Dermis microvascular lymphatic vessel endothelial cell (primary cell): Measurements from ENCODE around the gene ZFHX3. TPM values are rescaled to one million over a fixed set of nuclear protein-coding genes. Genes with fewer than 3 reads are reported as not detected.
A peak's percentile ranks its signal among the peaks of the same experiment; 100 is the strongest.
"Not testable (repeated sequence)": the region's sequence is repeated elsewhere in the genome, so short reads cannot be mapped to it uniquely, and the experiment has no call there.

Experiments used
- DNase-seq, 2 donors: peaks; one replicate each; pipeline versions ENCODE4 v3.0.0 to v3.0.0-alpha.2; 2010; ENCODE audit warnings: low read depth in 2 of 2
- total RNA-seq: library from RNA; depleted of rRNA; stranded (reverse); fragments of >200 nt; gene quantifications from 2 replicates; pipeline ENCODE4 v1.2.1, GENCODE V29; 2014

ZFHX3 gene
- total RNA-seq, 1 donor from 2014 or later, result 4.4 TPM

GRCh38 chr16:73000020-73000906, 47.7 kb downstream of the ZFHX3 start:
- DNase-seq, result no peak

GRCh38 chr16:72999541-73000019, 48.3 kb downstream of the ZFHX3 start:
- no peak for DNase-seq

DNA sequence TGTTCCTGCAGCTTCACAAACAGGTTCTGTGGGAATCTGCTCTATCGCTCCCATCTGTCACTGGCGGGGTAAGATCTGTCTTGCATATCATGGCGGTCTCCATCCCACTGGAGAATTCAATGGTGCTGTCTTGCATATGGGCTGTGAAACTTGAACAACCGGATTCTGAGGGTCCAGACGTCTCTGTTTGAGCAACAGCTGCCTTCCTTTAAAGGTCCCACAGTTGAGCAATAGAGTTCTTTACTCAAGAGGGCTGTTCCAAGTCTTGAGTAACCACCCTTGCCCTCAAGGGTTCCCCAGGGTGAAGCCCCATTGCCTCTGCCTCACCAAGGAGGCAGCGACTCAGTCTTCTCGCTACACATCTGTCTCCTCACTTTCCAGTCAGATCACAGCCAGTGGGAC, 50.8 kb downstream of the ZFHX3 start:
- DNase-seq, result no peak

DNA sequence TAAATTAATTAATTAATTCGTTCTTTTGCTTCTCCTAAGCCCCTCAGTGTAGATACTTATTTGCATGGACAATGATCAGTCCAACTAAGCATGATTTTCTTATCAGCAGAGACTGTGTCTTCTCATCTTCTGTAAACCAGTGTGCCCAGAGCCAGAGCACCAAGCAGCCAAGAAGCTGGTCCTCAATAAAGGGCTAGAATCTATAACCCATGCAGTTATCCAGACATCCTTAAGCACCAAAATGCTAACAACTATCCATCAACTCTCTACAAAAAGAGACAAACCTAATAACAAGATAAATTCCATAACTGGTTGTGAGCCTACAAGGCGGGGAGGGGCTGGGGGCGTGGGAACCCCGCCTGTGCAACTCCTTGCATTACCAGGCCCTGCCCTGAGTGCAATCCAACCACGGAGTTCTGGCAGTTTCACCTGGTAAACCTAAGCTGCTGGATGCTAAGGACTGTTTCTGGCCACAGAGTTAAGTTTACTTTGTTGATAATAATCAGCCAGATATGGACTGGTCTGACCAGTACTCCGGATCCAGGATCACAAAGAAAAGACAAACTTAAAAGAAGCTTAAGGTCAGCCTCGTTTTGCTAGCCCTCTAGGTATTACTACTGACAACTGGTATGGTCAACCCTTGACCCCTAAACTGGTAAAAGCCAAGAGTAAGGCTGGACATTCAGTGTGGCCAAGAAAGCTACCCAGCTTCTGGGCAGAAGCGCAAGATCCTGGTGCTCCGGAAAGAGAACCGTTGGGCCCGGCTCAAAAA, 51.5 kb downstream of the ZFHX3 start:
- DNase-seq, result no peak

DNA sequence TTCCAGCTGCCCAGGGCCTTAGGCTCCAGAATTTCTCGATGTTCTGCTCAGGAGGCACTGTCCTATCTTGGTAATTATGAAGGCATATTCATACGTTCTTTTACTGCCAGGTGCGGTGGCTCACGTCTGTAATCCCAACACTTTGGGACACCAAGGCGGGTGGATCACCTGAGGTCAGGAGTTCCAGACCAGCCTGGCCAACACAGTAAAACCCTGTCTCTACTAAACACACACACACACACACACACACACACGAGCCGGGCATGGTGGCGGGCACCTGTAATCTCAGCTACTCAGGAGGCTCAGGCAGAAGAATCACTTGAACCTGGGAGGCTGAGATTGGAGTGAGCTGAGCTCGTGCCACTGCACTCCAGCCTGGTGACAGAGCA, 52.1 kb downstream of the ZFHX3 start:
- not testable (repeated sequence) for DNase-seq

DNA sequence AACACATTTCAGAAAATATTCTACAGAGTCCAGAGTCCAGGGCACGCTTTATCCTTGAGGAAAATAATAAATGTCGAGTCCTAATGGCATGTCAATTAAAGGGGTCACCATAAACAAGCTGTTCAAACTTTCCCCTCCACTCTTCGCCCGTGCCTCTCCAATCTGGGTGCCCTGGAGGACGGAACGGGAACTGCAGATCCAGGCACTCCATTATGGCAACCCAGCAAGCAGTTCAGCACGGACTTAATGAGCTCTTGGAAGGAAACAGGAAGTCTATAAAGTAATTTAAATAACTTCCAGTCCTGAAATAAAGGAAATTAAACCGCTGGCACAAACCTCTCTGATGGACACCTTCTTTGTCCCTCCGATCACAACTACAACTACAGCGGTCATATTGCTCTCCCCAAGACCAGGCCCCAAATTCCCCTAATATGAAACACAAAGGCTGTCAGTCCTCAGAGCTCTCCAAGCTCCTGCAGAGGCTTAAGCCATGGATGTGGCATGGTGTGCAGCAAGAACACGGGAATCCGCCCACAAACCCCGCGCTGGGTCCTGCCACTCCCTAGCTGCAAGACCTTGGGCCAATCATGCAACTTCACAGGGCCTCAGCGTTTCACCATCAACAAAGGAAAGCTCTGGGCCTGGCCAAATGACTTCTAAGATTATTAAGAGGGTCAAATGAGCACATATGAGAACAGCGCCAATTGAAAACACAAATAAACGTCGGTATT, 52.6 kb downstream of the ZFHX3 start:
- no peak for DNase-seq

GRCh38 chr16:72992142-72992601, 55.8 kb downstream of the ZFHX3 start:
- DNase-seq, result no peak

DNA sequence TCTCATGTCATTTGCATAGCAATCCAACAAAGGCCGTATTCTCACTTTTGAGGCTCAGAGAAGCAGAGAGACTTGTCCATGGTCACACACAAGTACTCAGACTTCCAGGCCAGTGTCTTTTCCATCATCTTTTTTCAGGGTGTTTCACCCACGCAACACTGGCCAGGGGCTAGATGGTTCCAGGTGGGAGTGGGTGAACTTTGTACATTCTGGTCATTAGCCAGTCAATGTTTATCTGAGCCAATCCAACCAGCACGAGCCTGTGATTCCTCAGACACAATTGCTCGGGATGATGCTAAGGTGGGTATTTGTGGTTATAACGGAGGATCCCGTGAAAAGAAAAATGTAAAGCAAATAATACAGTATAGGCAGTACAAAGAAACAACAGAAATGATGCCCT, 56.3 kb downstream of the ZFHX3 start:
- no peak for DNase-seq

GRCh38 chr16:72991211-72991610, 56.7 kb downstream of the ZFHX3 start:
- DNase-seq, result no peak

GRCh38 chr16:72990571-72990970, 57.4 kb downstream of the ZFHX3 start:
- DNase-seq, result no peak

- peak in 1 of 2 donors; percentile 52 for DNase-seq
Measured at GRCh38 chr16:72989579-72990551, 58.1 kb downstream of the ZFHX3 start.

GRCh38 chr16:72989203-72989578, 58.7 kb downstream of the ZFHX3 start:
- not testable (repeated sequence) for DNase-seq

- DNase-seq, result no peak
Measured at GRCh38 chr16:72988569-72988968, 59.4 kb downstream of the ZFHX3 start.

- DNase-seq, result no peak
Measured at GRCh38 chr16:72987480-72987901, 60.4 kb downstream of the ZFHX3 start.

- DNase-seq, result no peak
Measured at GRCh38 chr16:72985995-72986394, 61.9 kb downstream of the ZFHX3 start.

DNA sequence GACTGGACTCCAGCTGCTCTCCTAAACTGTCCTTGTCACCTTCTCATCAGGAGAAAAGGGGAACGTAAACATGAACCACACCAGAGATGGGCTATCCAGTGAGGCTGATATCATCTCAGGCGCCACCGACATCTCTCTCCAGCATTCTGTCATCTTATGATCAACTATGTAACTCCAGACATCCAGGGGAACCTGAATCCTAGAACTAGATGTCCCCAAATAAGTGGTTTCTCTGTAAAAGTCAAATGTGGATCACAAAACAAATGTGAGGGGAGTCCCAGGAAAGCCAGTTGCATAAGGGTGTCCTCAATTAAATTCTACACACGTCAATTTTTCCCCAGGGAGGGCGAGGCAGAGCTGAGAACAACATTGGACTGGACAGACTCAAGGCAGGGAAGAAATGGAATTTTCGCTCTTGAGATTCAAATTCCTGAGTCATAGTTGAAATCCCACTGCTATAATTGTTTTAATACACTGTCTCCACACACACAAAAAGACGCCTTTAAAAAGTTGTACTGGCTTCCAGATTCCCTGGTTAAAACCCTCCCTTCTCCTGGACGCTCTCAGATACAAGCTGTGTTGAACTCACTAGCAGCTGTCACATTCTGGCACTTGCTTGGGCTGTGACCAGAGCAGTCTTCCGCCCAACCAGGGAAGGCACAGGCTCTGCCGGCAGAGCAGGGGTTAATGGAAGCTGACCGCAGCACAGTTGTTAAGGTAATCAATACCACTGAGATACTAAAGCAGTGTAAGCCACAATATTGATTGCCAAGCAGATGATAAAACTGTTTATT, 62.6 kb downstream of the ZFHX3 start:
- no peak for DNase-seq

GRCh38 chr16:72983728-72984350, 64.1 kb downstream of the ZFHX3 start:
- DNase-seq, result no peak

- no peak for DNase-seq
Measured at GRCh38 chr16:72983241-72983640, 64.7 kb downstream of the ZFHX3 start.

DNA sequence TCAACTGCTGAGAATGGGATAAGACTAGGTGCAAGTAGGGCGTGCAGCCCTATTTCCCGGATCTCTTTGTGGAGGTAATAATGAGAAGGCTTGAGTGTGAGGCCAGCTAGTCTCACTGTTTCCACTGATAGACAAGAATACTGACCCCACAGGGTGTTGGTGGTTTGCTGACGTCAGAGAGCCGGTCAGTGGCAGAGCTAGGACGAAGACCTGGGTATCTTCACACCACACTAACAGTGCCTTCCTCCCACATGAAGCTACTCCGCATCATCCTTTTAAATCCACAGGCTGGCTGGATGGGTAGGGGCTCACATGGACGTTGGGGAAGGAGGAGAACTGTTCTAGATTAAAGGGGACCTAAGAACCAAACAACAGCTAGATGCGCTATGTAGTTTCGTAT, 68.0 kb downstream of the ZFHX3 start:
- no peak for DNase-seq
